Stimulated activated naive B cell treated with anti-CD40 and anti-IgM and Interleukin-4, amounts not matched to agents 10 μg/mL and 1 μg/mL and 100 μg/mL, for 72 hours (primary cell): Measurements from ENCODE around the gene TRIM37.

Experiments
- ATAC-seq, 2 donors: fragments of 150-1000 bp; cut with Tn5 transposase; replicated peaks; 2 replicates each; pipeline ENCODE4 v1.10.0; 2021; ENCODE audit warnings: moderate library complexity in 1 of 2
- DNase-seq: peaks from one replicate; pipeline ENCODE4 v3.0.0; 2021
- H3K27ac Mint-ChIP-seq: one replicate; pipeline ENCODE4 v1.8.0; 2022; ENCODE audit warnings: mild to moderate bottlenecking, mixed read lengths
- H3K27me3 Mint-ChIP-seq, 2 donors: one replicate each; pipeline ENCODE4 v1.8.0; 2022; ENCODE audit warnings: mixed read lengths in 2 of 2
- H3K36me3 Mint-ChIP-seq, 2 donors: one replicate each; pipeline ENCODE4 v1.8.0; 2022; ENCODE audit warnings: mixed read lengths in 2 of 2, mild to moderate bottlenecking in 1 of 2
- H3K4me1 Mint-ChIP-seq, 2 donors: one replicate each; pipeline ENCODE4 v1.8.0; 2022; ENCODE audit warnings: mixed read lengths in 2 of 2, mild to moderate bottlenecking in 1 of 2
- H3K4me3 Mint-ChIP-seq, 2 donors: one replicate each; pipeline ENCODE4 v1.8.0; 2022; ENCODE audit warnings: mild to moderate bottlenecking in 2 of 2, mixed read lengths in 2 of 2, moderate library complexity in 1 of 2
- H3K9me3 Mint-ChIP-seq, 2 donors: one replicate each; pipeline ENCODE4 v1.8.0; 2022; ENCODE audit warnings: mixed read lengths in 2 of 2, mild to moderate bottlenecking in 1 of 2

The TRIM37 gene

GRCh38 chr17:59038734-59039133, 67.9 kb downstream of the TRIM37 start:
- ATAC-seq (no peak), DNase-seq (no peak)
- Mint-ChIP-seq H3K9me3 (no peaks in the 10 kb centered on the region), H3K4me1 (no peaks in the 10 kb centered on the region), H3K27me3 (no peaks in the 10 kb centered on the region), H3K36me3 (peaks cover 36 to 44% of the 10 kb centered on the region in 2 donors), H3K27ac (no peak overlapping the region), H3K4me3 (no peak overlapping the region)

DNA sequence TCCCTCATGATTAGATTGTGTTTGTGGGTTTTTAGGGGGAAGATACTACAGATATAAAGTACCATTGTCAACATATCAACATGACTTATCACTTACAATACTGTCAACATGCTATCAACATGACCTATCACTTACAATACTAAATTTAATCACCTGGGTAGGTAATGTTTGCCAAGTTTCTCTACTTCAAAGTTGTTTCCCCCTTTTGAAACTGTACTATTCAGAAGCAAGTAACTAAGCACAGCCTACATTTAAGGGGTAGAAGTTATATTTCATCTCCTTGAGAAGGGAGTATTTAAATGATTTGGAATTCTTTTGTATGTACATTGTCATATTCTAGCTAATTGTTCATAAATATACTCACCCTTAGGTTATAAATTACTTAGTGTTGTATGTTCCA, 68.7 kb downstream of the TRIM37 start:
- ATAC-seq, result no peak
- no peak for DNase-seq
- Mint-ChIP-seq H3K36me3 (peaks cover 30 to 41% of the 10 kb centered on the region in 2 donors), H3K27me3 (no peaks in the 10 kb centered on the region), H3K27ac (no peak overlapping the region), H3K4me1 (no peaks in the 10 kb centered on the region), H3K4me3 (no peak overlapping the region), H3K9me3 (no peaks in the 10 kb centered on the region)

GRCh38 chr17:59030811-59031210, 75.9 kb downstream of the TRIM37 start:
- Mint-ChIP-seq H3K36me3 (peaks cover 19 to 37% of the 10 kb centered on the region in 2 donors), H3K9me3 (no peaks in the 10 kb centered on the region), H3K27ac (no peak overlapping the region), H3K27me3 (no peaks in the 10 kb centered on the region), H3K4me1 (peaks cover 12 to 22% of the 10 kb centered on the region in 2 donors), H3K4me3 (no peak overlapping the region)
- ATAC-seq, result no peak
- no peak for DNase-seq

DNA sequence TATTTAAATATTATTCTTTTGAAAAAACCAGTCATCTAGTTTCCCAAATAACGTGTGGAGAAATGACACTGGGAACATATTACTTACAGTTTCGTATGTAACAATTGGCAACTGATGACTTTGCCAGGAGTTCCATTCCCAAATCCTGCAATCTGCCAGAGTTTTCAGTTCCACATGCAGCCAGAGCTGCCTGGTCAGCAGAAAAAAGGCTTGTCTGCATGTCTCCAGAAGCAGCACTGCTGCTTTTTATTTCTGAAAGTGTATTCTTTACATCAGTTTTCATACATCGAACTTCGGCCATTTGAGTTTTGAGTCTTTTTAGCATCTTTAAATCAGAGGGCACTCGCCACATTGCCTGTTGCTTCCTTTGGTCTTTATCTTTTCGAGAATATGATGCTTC, 78.4 kb downstream of the TRIM37 start:
- Mint-ChIP-seq H3K27me3 (no peaks in the 10 kb centered on the region), H3K9me3 (no peaks in the 10 kb centered on the region), H3K27ac (no peak overlapping the region), H3K4me3 (no peak overlapping the region), H3K36me3 (peaks cover 18 to 31% of the 10 kb centered on the region in 2 donors), H3K4me1 (peaks cover 12 to 22% of the 10 kb centered on the region in 2 donors)
- ATAC-seq (no peak), DNase-seq (no peak)

DNA sequence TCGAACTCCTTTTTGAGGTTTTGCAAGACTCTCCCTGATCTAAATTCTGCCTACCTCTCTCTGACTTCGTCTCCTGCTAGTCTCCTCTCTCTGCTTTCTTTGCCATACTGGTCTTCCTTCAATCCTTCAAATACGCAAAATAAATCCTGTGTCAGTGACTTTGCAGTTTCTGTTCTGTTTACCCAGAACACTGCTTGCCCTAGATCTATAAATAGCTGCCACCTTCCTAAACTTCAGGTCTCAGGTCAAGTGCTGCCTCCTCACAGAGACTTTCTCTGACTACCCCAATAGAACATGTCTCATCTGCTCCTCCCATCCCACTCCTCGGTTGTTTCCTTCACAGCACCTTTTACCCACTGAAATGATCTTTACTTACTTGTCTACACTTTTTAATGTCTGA, 78.9 kb downstream of the TRIM37 start:
- DNase-seq, result no peak
- Mint-ChIP-seq H3K4me3 (peak overlapping the region; percentile 0 to 13), H3K27me3 (no peaks in the 10 kb centered on the region), H3K4me1 (peaks cover 12 to 22% of the 10 kb centered on the region in 2 donors), H3K27ac (peak overlapping the region; percentile 27), H3K9me3 (no peaks in the 10 kb centered on the region), H3K36me3 (peaks cover 18 to 29% of the 10 kb centered on the region in 2 donors)
- ATAC-seq, result peak in 1 of 2 donors; percentile 39

- H3K27me3 Mint-ChIP-seq, result no peaks in the 10 kb centered on the region
- H3K4me3 Mint-ChIP-seq, result no peak overlapping the region
- H3K36me3 Mint-ChIP-seq, result peaks cover 20 to 30% of the 10 kb centered on the region in 2 donors
- peaks cover 12 to 22% of the 10 kb centered on the region in 2 donors for H3K4me1 Mint-ChIP-seq
- H3K9me3 Mint-ChIP-seq, result no peaks in the 10 kb centered on the region
- DNase-seq (no peak), ATAC-seq (peak; percentile 73)
- peak overlapping the region; percentile 14 for H3K27ac Mint-ChIP-seq
These were observed 80.3 kb downstream of the TRIM37 start for GRCh38 chr17:59026176-59026939.

DNA sequence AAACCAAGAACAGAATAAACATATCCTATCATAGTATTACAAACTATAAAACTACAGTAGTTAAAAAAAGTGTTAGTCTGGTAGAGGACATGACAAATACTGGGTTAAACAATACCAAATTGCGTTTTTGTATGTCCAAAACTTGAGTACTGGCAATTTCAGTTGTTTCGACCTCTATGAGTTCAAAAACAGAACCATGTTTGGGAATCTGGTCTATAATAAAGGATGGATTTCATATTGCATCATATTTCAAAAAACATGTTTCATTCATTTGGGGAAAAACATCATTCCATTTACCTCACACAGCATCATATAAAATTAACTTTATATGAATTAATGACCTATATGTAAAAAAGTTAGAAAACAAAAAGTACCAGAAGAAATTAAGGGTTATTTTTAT, 81.8 kb downstream of the TRIM37 start:
- no peak overlapping the region for H3K4me3 Mint-ChIP-seq
- peaks cover 27 to 38% of the 10 kb centered on the region in 2 donors for H3K36me3 Mint-ChIP-seq
- no peaks in the 10 kb centered on the region for H3K9me3 Mint-ChIP-seq
- ATAC-seq (no peak), DNase-seq (no peak)
- no peak overlapping the region for H3K27ac Mint-ChIP-seq
- no peaks in the 10 kb centered on the region for H3K27me3 Mint-ChIP-seq
- peaks cover 12 to 22% of the 10 kb centered on the region in 2 donors for H3K4me1 Mint-ChIP-seq

GRCh38 chr17:59018019-59018418, 88.7 kb downstream of the TRIM37 start:
- DNase-seq (no peak), ATAC-seq (no peak)
- Mint-ChIP-seq H3K4me3 (no peak overlapping the region), H3K9me3 (peaks cover 0 to 2% of the 10 kb centered on the region in 2 donors), H3K27me3 (no peaks in the 10 kb centered on the region), H3K4me1 (no peaks in the 10 kb centered on the region), H3K36me3 (peaks cover 25 to 49% of the 10 kb centered on the region in 2 donors), H3K27ac (no peak overlapping the region)

DNA sequence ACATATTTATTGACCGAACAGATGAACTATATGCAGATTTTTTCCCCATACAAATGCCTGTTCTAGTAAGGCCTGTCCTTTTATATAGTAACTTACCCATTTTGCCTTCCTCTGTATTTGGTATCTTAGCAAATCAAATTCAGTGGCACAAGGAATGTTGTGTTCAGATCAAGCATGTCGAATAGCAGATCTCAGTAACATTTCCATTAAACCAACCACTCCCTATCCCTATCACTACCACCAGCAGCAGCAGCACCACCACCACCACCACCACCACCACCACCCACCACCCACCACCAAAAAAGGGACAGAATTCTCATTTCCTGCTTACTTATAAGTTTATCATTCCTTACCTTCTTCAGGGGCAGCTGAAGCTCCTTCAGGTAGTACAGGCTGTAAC, 94.7 kb downstream of the TRIM37 start:
- Mint-ChIP-seq H3K27me3 (no peaks in the 10 kb centered on the region), H3K4me1 (no peaks in the 10 kb centered on the region), H3K4me3 (no peak overlapping the region), H3K9me3 (no peaks in the 10 kb centered on the region), H3K36me3 (peaks cover 13 to 34% of the 10 kb centered on the region in 2 donors), H3K27ac (no peak overlapping the region)
- DNase-seq (no peak), ATAC-seq (no peak)

- Mint-ChIP-seq H3K27me3 (no peaks in the 10 kb centered on the region), H3K27ac (no peak overlapping the region), H3K4me1 (no peaks in the 10 kb centered on the region), H3K36me3 (peaks cover 11 to 28% of the 10 kb centered on the region in 2 donors), H3K9me3 (no peaks in the 10 kb centered on the region), H3K4me3 (no peak overlapping the region)
- ATAC-seq (no peak), DNase-seq (no peak)
These were observed 96.7 kb downstream of the TRIM37 start for GRCh38 chr17:59010026-59010425.

DNA sequence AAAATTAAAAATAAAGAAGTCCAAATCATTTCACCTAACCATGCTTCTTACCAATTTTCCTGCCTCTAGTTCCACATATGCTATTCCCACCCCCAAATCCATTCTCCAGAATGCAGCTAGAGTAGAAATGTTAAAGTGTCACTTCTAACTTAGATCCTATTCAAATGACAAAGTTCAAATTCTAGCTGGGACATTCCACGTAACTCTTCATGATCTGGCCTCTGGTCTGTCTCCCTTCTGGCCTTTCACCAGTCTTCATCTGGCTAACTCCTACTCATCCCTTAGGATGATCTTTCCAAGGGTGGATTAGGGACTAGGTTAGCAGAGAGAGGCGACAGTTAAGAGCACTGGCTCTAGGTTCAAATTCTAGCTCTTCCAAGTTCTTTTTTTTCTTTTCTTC, 97.9 kb downstream of the TRIM37 start:
- no peak for ATAC-seq

DNA sequence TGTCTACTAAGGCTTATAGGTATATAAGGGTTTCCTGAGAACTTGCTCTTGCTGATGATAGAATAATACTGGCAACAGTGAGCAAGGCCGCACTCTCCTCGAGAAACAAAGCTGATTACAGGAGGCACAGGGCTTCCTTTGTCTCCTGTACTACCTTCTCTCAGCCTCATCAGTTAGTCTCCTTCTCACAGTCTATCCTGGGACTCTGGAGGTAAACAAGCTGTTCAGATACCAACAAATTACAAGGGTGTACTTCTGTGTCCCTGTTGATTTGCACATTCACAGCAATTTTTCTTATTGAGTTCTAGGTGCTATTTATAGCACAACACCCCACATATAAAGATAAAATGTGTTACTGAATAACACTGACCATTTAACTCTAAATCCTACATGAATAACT, 98.7 kb downstream of the TRIM37 start:
- Mint-ChIP-seq H3K27ac (no peak overlapping the region), H3K36me3 (peaks cover 4 to 16% of the 10 kb centered on the region in 2 donors), H3K4me3 (no peak overlapping the region), H3K27me3 (no peaks in the 10 kb centered on the region), H3K4me1 (peaks cover 2 to 5% of the 10 kb centered on the region in 2 donors), H3K9me3 (no peaks in the 10 kb centered on the region)
- no peak for DNase-seq
- no peak for ATAC-seq

More for the DNA sequence above, 97.9 kb downstream of the TRIM37 start:
- no peak overlapping the region for H3K4me3 Mint-ChIP-seq
- no peaks in the 10 kb centered on the region for H3K9me3 Mint-ChIP-seq
- no peak overlapping the region for H3K27ac Mint-ChIP-seq
- no peaks in the 10 kb centered on the region for H3K27me3 Mint-ChIP-seq
- DNase-seq, result no peak
- peaks cover 2 to 5% of the 10 kb centered on the region in 2 donors for H3K4me1 Mint-ChIP-seq
- peaks cover 8 to 21% of the 10 kb centered on the region in 2 donors for H3K36me3 Mint-ChIP-seq

- Mint-ChIP-seq H3K4me3 (no peak overlapping the region), H3K9me3 (no peaks in the 10 kb centered on the region), H3K4me1 (peaks cover 9 to 25% of the 10 kb centered on the region in 2 donors), H3K27ac (no peak overlapping the region), H3K36me3 (peaks cover 4 to 15% of the 10 kb centered on the region in 2 donors), H3K27me3 (no peaks in the 10 kb centered on the region)
- ATAC-seq (peak; percentile 27 to 37), DNase-seq (peak; percentile 31)
These were observed 102.2 kb downstream of the TRIM37 start for GRCh38 chr17:59004338-59005111.

GRCh38 chr17:59003860-59004259, 102.8 kb downstream of the TRIM37 start:
- DNase-seq, result no peak
- Mint-ChIP-seq H3K4me1 (peaks cover 11 to 29% of the 10 kb centered on the region in 2 donors), H3K27ac (no peak overlapping the region), H3K4me3 (no peak overlapping the region), H3K36me3 (peaks cover 4 to 19% of the 10 kb centered on the region in 2 donors), H3K27me3 (no peaks in the 10 kb centered on the region), H3K9me3 (no peaks in the 10 kb centered on the region)
- no peak for ATAC-seq

GRCh38 chr17:59002848-59003247, 103.8 kb downstream of the TRIM37 start:
- H3K4me1 Mint-ChIP-seq, result peaks cover 11 to 34% of the 10 kb centered on the region in 2 donors
- ATAC-seq, result no peak
- no peaks in the 10 kb centered on the region for H3K9me3 Mint-ChIP-seq
- no peak for DNase-seq
- H3K4me3 Mint-ChIP-seq, result no peak overlapping the region
- H3K27ac Mint-ChIP-seq, result no peak overlapping the region
- H3K27me3 Mint-ChIP-seq, result no peaks in the 10 kb centered on the region
- peaks cover 10 to 24% of the 10 kb centered on the region in 2 donors for H3K36me3 Mint-ChIP-seq
